Suppressor macrophage (primary cell): ENCODE results near the gene OR10A2.
"Not testable (repeated sequence)": the region's sequence is repeated elsewhere in the genome, so short reads cannot be mapped to it uniquely, and the experiment has no call there.

Source experiments
- DNase-seq, 4 experiments: peaks; one replicate each; pipeline ENCODE4 v3.0.0-alpha.2; 2020 to 2022

Gene OR10A2

DNA sequence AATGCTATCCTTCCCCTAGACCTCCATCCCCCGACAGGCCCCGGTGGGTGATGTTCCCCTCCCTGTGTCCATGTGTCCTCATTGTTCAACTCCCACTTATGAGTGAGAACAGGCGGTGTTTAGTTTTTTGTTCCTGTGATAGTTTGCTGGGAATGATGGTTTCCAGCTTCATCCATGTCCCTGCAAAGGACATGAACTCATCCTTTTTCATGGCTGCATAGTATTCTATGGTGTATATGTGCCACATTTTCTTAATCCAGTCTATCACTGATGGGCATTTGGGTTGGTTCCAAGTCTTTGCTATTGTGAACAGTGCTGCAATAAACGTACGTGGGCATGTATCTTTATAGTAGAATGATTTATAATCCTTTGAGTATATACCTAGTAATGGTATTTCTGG lies 24.9 kb downstream of the OR10A2 start:
- DNase-seq, result not testable (repeated sequence)

DNA sequence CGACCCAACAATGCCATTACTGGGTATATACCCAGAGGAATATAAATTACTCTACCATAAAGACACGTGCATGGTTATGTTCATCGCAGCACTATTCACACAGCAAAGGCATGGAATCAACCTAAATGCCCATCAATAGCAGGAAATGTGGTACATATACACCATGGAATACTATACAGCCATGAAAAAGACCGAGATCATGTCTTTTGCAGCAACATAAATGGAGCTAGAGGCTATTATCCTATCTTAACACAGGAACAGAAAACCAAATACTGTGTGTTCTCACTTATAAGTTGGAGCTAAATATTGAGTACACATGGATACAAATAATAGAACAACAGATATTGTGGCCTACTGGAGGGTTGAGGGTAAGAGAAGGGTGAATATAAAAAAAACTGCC lies 26.0 kb downstream of the OR10A2 start:
- no peak for DNase-seq

DNA sequence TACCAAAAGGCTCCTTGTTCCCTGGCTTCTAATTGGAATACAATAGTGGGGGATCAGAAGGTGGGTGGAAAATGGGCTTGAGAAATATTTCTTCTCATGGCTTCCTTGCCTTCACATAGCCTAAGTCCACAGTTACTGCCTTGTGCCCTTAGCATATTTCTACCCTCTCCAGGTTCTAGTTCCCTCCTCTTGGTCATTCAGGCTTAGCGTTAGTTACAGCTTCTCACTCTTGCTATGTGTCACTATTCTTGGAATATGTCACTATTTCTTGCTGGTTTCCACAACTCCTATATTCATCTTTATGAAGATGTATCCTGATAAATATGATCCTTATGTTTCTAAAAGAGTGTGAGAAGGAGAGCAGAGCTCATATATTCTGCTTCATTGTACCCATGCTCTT lies 27.0 kb downstream of the OR10A2 start:
- DNase-seq, result no peak

DNA sequence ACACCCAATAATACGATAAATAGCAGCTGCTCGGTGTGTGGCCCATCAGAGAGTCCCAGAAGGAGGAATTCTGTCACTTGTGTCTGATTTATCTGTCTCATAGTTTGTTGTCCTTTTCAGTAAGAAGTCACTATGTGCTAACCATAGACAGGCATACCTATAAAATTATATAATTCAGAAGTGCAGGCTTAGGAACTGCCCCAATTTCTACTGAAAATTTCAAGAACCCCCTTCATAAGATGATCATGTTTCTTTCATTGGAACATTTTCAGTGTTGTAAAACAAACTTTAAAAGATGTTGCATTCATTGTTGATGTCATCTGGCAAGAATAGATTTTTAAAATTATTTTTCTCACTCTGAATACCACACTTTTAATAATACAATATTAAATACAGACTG lies 29.5 kb downstream of the OR10A2 start, which contains the start of gene OR2D2:
Gene OR2D2, minus strand, starts transcription at position 101 of the 400 bp plus-strand sequence. Its CDS starts 0 bp downstream, at position 101.
- DNase-seq, result no peak

DNA sequence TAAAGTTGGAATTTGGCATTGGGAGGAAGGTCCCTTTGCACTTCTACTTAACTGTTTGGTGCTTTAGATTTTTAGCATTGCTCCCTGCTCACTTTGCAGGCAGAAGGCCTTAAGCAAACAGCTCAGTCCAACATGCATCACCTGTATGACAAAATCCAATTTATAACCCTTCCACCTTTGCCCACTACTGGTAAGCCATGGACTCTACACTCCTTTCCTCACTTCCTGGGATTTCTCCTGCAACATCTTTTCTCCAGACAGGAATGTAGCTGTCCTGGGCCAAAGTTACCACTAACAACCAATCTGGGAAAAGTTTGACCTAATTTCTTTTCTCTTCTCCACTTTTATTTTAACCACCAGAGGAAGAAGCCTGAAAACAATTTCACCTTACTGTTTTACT lies 31.2 kb downstream of the OR10A2 start:
- no peak for DNase-seq

DNA sequence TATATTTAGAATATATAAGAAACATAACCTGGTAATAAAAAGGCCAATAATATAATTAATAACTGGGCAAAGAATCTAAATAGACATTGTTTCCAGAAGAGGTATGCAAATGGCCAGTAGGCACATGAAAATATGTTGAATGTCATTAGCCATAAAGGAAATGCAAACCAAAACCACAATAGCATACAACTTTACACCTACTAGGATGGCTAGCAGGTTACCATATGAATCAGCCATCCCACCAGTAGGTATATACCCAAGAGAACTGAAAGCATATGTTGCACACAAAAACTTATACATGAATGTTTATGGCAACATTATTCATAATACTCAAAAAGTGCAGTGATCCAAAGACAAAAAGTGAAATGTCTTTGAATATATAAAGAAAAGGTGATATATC lies 32.2 kb downstream of the OR10A2 start:
- DNase-seq, result no peak

DNA sequence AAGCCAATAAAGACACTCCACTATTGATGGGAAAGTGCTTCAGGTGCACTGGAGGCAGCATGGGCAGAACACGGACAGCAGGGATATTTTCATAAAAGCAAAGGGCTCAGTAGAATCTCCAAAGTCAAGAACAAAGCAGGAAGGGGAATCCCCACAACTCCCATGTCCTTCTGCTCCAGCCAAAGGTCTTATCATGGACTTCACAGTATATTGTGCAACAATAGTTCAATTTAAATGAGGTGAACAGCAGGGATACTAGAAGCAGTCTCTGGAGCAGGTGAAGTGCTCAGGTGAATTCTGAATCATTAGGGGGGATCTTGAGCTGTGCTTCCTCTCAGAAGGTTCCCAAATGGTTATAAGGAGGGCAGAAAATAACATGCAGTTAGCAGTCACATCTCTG lies 36.1 kb downstream of the OR10A2 start:
- no peak for DNase-seq

DNA sequence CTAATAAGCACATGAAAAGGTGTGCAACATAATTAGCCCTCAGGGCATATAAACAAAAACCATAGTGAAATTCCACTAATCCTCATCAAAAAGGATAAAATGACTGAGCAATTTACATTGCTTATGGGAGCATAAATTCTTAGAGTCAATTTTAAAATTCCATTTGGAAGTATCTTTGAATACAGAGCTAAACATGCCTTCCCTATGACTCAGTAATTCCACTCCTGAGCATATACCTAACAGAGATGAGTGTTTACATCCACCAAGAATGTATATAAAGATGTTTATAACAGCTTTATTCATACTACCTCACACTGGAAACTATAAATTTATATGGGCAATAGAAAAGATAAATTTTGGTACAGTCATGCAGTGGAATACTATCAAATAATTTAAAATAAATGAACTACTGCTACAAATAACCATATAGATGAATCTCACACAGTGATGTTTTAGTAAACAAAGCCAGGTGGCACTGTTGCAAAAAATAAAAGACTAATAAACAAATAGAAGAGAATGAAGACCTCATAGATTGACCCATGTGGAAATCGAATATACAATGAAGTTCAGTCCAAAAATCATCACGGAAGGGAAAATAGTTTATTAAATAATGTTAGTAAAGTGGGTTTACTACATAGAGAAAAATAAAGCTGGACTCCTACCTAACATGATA lies 37.6 kb downstream of the OR10A2 start:
- peak in 1 of 4 experiments; percentile 2 for DNase-seq

DNA sequence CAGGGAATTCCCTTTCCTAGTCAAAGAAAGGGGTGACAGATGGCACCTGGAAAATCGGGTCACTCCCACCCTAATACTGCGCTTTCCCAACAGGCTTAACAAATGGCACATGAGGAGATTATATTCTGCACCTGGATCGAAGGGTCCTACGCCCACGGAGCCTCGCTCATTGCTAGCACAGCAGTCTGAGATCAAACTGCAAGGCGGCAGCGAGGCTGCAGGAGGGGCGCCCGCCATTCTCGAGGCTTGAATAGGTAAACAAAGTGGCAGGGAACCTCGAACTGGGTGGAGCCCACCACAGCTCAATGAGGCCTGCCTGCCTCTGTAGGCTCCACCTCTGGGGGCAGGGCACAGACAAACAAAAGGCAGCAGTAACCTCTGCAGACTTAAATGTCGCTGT lies 41.9 kb downstream of the OR10A2 start:
- not testable (repeated sequence) for DNase-seq

DNA sequence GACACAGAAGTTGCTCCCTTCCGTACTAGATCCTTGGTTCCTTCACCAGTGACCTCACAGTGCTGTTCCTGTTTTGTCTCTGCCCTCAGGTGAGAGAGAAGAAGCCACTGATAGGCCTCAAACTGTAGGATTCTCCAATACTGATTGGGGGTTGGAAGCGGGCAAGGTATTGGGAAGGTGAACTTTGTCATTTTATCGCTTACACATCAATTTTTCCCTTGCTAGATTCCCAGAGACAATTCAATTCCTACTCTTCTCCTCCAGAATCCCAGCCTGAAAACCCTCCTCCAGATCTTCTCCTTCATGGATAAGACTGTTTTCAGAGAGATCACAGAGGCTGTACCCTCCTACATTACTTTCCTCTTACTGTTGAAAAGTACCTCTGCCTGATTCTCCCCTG lies 48.5 kb downstream of the OR10A2 start:
- no peak for DNase-seq

DNA sequence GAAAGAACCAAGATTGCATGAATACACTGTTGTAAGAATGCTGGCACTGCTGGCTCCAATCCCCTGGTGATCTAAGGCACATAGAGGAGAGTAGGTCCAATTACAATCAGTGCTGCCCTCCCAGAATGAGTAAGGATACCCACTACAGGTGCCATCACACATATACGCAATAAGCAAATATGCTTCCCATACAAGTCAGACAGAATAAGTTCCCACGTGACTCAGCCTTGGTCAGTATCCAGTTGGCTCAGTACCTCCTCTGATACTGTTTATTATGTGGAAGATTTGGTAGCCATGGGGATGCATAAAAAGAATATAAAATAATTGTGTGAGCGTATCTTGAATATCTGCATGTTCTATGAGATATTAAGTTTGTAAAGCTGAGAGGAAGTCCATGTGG lies 49.1 kb downstream of the OR10A2 start:
- no peak for DNase-seq

DNA sequence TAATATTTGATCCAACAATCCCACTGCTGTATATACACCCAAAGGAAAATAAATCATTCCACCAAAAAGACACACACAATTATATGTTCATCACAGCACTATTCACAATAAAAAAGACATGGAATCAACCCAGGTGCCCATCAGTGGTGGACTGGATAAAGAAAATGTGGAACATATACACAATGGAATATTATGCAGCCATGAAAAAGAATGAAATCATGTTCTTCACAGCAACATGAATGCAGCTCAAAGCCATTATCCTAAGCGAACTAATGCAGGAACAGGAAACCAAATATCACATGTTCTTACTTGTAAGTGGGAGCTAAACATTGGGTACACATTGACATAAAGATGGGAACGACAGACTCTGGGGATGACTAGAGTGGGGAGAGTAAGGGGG lies 56.8 kb downstream of the OR10A2 start:
- DNase-seq, result no peak

DNA sequence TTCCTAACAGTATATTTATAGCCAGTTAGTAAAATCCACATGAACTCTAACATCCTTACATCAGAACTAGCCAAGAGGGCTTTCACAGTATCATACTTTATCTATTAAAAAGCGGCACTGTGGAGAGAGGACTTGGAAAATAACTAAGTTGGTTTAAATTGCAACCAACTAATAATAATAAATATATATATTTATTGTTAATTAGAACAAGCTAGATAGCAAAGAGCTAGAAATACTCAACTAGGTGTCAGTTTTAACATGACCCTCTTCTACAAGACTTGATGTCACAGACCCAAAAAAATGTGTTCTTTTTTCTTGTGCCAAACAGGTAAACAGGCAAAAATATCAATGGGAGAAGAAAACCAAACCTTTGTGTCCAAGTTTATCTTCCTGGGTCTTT lies 57.8 kb downstream of the OR10A2 start, which contains the start of gene OR2D3:
Gene OR2D3, plus strand, starts transcription at position 301 of the 400 bp plus-strand sequence. Its CDS starts 0 bp downstream, at position 301.
- DNase-seq, result no peak
